Stimulated activated CD4-positive, alpha-beta T cell treated with anti-CD3 and anti-CD28 coated beads, Interleukin-4, amount 100 ng/mL, for 24 hours (primary cell): ENCODE results near the gene MUC6.

ENCODE experiments used
- DNase-seq: peaks from one replicate; pipeline ENCODE4 v3.0.0-alpha.2; 2020

The MUC6 gene

DNA sequence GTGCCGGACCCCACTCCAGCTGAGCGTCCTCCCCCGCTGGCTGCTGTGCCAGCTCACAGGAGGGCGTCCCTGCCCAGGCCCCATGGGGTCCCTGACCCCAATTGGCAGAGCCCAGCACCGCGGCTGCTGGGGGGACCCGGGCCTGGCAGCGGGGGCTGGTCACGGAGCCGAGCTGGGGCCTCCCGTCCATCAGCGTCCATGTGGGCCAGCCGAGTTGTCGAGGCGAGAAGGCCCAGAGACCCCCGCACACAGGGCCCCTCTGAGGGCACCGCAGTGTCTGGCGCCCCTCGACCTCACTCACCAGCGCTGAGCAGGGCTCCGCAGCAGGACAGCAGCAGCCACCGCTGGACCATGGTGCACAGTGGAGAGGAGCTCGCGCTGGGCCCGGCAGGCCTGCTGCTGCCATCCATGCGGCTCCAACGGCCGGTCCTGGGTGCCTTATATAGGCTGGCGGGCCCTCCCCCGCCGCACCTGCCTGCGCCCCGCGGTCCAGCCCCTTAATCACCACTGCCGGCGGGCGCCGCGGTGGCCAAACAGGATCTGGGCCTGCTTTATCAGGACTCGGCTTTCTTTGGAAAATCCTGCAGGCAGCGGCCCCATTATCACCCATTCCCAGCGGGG lies at the start of gene MUC6:
TSS of gene MUC6 (minus strand) at position 416 of the 621 bp plus-strand sequence. CDS start at position 353, 63 bp downstream.
- DNase-seq = no peak

GRCh38 chr11:1085440-1086170 lies 49.1 kb upstream of the MUC6 start:
- DNase-seq = no peak

DNA sequence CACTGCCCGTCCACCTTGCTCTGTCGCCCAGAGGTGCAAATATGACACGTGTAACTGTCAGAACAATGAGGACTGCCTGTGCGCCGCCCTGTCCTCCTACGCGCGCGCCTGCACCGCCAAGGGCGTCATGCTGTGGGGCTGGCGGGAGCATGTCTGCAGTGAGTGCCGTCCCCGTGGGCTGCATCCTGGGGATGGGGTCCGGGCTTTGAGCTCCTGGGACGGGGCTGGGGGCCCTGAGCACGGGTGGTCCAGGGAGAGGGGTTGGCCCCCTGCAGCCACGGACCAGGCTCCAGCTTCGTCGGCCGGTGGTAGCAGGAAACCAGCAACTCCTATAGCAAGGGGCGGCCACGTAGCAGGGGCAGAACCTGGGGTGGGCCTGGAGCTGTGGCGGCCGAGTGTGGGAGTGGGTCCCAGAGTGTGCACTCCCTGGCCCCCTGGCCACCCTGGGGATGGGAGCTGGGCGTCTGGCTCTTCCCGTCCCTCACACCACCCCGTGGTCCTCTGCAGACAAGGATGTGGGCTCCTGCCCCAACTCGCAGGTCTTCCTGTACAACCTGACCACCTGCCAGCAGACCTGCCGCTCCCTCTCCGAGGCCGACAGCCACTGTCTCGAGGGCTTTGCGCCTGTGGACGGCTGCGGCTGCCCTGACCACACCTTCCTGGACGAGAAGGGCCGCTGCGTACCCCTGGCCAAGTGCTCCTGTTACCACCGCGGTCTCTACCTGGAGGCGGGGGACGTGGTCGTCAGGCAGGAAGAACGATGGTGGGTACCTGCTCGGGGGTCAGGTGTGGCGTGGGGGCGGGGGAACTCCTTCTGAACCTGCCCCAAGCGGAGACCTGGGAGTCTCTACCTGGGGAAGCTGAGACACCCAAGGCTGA lies 48.3 kb upstream of the MUC6 start:
- DNase-seq = no peak

- DNase-seq = no peak
Observed at GRCh38 chr11:1083621-1084551, 47.4 kb upstream of the MUC6 start.

- no peak for DNase-seq
Observed at GRCh38 chr11:1082728-1083620, 46.5 kb upstream of the MUC6 start.

GRCh38 chr11:1082346-1082727 lies 45.8 kb upstream of the MUC6 start:
- DNase-seq = no peak

GRCh38 chr11:1081601-1082311 lies 45.2 kb upstream of the MUC6 start:
- no peak for DNase-seq

DNA sequence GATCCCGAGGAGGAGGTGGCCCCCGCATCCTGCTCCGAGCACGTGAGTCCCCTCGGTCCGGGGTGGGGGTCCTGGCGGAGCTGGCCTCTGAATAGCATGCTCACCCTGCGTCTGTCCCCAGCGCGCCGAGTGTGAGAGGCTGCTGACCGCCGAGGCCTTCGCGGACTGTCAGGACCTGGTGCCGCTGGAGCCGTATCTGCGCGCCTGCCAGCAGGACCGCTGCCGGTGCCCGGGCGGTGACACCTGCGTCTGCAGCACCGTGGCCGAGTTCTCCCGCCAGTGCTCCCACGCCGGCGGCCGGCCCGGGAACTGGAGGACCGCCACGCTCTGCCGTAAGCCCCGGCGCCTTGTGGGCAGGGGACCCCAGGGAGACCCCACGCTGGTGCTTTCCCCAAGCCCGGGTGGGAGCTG lies 41.7 kb upstream of the MUC6 start:
- no peak for DNase-seq

- no peak for DNase-seq
Observed at GRCh38 chr11:1077417-1078119, 41.0 kb upstream of the MUC6 start.

DNA sequence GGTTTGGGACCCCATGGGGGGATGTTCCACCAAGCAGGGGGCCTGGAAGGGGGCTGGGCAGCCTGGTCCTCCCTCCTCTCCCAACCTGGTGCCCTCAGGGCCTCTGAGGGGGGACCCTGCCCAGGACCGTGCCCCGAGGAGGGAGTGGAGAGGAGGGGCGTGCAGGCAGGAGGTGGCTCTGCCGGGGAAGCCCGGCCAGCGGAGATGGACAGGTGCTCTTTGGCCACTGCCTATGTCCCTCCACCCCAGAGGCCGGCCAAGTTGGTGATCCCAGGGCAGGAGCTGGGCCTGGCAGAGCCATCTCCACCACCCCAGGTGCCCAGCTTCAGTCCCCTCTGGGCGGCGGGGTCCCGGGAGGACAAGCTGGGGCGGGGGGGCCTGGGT lies 40.5 kb upstream of the MUC6 start:
- no peak for DNase-seq

GRCh38 chr11:1076061-1076665 lies 39.6 kb upstream of the MUC6 start:
- DNase-seq = no peak

- DNase-seq = no peak
Observed at GRCh38 chr11:1075341-1075911, 38.9 kb upstream of the MUC6 start.

DNA sequence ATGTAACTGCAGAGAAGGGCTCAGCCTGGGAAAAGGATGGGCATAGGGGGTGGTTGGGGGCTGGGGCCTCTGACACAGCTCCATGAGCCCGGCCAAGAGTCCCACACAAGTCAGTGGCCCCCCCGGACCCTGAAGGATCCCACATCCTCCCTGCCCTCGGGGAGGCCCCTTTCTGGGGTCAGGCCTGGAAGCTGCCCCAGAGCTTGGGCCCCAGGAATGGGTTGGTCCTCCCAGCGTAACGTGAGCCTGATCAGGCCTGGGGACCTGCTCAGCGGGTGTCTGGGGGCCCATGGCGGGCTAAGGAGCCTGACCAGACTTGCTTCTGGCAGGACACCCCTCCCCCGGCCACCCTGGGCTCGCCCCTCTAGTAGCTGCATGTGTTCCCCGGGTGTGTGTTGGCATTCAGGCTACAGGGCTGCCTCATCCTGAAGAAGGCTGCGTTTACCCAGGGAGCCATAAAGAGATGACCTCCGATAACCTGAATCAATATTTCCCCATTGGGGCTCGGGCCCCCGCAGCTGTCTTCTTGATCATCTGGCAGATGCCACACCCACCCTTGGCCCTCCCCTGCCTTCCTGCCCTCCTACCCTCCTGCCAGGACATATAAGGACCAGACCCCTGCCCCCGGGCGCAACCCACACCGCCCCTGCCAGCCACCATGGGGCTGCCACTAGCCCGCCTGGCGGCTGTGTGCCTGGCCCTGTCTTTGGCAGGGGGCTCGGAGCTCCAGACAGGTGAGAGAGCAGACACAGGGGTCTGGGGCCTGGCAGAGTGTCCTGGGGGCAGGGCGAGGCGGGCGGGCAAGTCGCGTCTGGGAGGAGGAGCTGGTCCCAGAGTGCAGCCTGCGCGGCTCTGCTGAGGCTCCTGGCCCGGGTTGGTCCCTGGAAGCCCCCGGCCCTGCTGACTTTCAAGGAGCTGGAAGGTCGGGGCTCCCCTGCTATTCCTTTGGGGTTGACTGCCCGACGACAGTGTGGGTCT lies 38.0 kb upstream of the MUC6 start, which contains the start of gene MUC2:
TSS of gene MUC2 (plus strand) at position 631 of the 978 bp plus-strand sequence.
- DNase-seq = no peak

GRCh38 chr11:1073851-1074243 lies 37.3 kb upstream of the MUC6 start:
- DNase-seq = no peak

DNA sequence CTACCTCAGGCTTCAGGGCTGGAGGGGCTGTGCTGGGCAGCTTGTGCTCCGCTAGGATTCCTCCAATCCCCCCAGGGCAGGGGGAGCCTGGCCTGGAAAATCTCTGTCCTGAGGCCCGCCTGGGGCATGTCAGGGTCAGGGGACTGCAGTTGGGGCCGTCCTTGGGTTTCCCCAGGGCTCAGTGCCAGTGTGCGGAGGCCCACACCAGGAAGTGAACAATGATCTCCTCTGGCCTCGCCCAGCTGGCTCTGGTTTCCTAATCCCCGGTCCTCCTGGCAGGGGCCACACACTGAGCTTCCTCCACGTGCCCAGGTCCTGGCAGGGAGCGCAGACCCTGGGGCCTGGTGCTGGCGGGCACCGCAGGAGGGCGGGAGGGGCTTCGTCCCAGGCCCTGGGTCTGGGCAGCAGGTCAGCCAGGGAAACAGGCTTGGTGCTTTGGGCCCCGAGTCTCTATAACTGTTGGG lies 36.8 kb upstream of the MUC6 start:
- no peak for DNase-seq

DNA sequence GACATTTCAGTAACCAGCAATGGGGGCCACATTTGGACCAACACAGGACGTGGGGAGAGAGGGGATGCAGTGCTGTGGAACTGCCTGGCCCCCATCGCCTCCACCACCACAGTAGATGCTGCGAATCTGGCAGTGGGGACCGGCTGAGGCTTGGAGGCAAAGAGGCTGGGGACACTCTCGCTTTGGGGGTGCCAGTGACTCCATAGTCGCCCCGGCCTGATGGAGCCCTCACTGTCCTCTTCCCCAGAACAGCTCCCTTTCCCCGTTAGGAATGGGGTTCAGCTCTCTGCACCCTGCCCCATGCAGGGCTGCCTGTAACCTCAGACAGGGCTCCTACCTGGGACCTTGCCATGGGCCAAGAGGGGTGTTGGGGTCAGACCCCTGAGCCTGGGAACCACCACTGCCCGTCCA lies 36.3 kb upstream of the MUC6 start:
- no peak for DNase-seq

- no peak for DNase-seq
Observed at GRCh38 chr11:1072116-1072820, 35.8 kb upstream of the MUC6 start.
